Activated T-helper 1 cell treated with anti-CD3 and anti-CD28 coated beads, Interleukin-12 subunit alpha, Interleukin-12 subunit beta, Interleukin-2, Interleukin-4 antibody, amounts not matched to agents 30 ng/mL and 10 ng/mL and 1 ng/mL, durations not matched to agents 14 hours and 24 hours and 36 hours (primary cell): ENCODE data around the gene NPTX2. TPM values are rescaled to one million over a fixed set of nuclear protein-coding genes. Genes with fewer than 3 reads are reported as not detected.
"Not testable (repeated sequence)": the region's sequence is repeated elsewhere in the genome, so short reads cannot be mapped to it uniquely, and the experiment has no call there.

Source experiments
- DNase-seq: peaks from one replicate; pipeline ENCODE4 v3.0.0; 2021; ENCODE audit warnings: low spot score
- H3K27ac Mint-ChIP-seq: one replicate; pipeline ENCODE4 v1.8.0; 2021; ENCODE audit warnings: mild to moderate bottlenecking, mixed read lengths
- H3K27me3 Mint-ChIP-seq: one replicate; pipeline ENCODE4 v1.8.0; 2022; ENCODE audit warnings: mild to moderate bottlenecking, moderate library complexity, mixed read lengths; ENCODE audit not compliant: insufficient read depth
- H3K36me3 Mint-ChIP-seq: one replicate; pipeline ENCODE4 v1.8.0; 2021; ENCODE audit warnings: low read depth, mixed read lengths
- H3K4me1 Mint-ChIP-seq: one replicate; pipeline ENCODE4 v1.8.0; 2021; ENCODE audit warnings: low read depth, mixed read lengths
- H3K4me3 Mint-ChIP-seq: one replicate; pipeline ENCODE4 v1.8.0; 2021; ENCODE audit warnings: mild to moderate bottlenecking, moderate library complexity, mixed read lengths
- H3K9me3 Mint-ChIP-seq: one replicate; pipeline ENCODE4 v1.8.0; 2021; ENCODE audit warnings: mixed read lengths
- intact Hi-C: fragments of 100-400 bp; cut with micrococcal nuclease; formaldehyde crosslinking; loops from one replicate; pipeline ENCODE4 v1.15.1; 2024
- total RNA-seq: library from RNA; stranded (reverse); gene quantifications from 2 replicates; pipeline ENCODE4 v1.2.3, GENCODE V29; 2022

NPTX2 gene
- 0.08 and 0.10 TPM in 2 replicates for total RNA-seq

- no peak for DNase-seq
- Mint-ChIP-seq H3K4me1 (no peaks in the 10 kb centered on the region), H3K36me3 (no peaks in the 10 kb centered on the region), H3K27me3 (peaks cover 33% of the 10 kb centered on the region), H3K27ac (no peak within 1 kb of the TSS), H3K4me3 (no peak within 1 kb of the TSS), H3K9me3 (no peaks in the 10 kb centered on the region)
- intact Hi-C loops = no loop called here
Observed at GRCh38 chr7:98617051-98617959, at the start of gene NPTX2. Gene NPTX2 (plus strand): TSS chr7:98617285. CDS start chr7:98617462, 177 bp downstream.

GRCh38 chr7:98567991-98568390 lies 49.1 kb upstream of the NPTX2 start:
- Mint-ChIP-seq H3K27me3 (no peaks in the 10 kb centered on the region), H3K27ac (no peak overlapping the region), H3K36me3 (no peaks in the 10 kb centered on the region), H3K4me3 (no peak overlapping the region), H3K4me1 (no peaks in the 10 kb centered on the region), H3K9me3 (peaks cover 5% of the 10 kb centered on the region)
- no peak for DNase-seq
- intact Hi-C loops = no loop called here

GRCh38 chr7:98568891-98569290 lies 48.2 kb upstream of the NPTX2 start:
- Mint-ChIP-seq H3K27ac (no peak overlapping the region), H3K4me3 (no peak overlapping the region), H3K27me3 (no peaks in the 10 kb centered on the region), H3K9me3 (peaks cover 5% of the 10 kb centered on the region), H3K4me1 (no peaks in the 10 kb centered on the region), H3K36me3 (no peaks in the 10 kb centered on the region)
- no peak for DNase-seq
- intact Hi-C loops = no loop called here

GRCh38 chr7:98569691-98570337 lies 47.3 kb upstream of the NPTX2 start:
- Mint-ChIP-seq H3K27ac (no peak overlapping the region), H3K4me1 (no peaks in the 10 kb centered on the region), H3K36me3 (no peaks in the 10 kb centered on the region), H3K27me3 (no peaks in the 10 kb centered on the region), H3K9me3 (peaks cover 3% of the 10 kb centered on the region), H3K4me3 (no peak overlapping the region)
- no peak for DNase-seq
- intact Hi-C loops = no loop called here

GRCh38 chr7:98571006-98571405 lies 46.1 kb upstream of the NPTX2 start:
- H3K4me1 Mint-ChIP-seq = no peaks in the 10 kb centered on the region

GRCh38 chr7:98571986-98572385 lies 45.1 kb upstream of the NPTX2 start:
- Mint-ChIP-seq H3K4me3 (no peak overlapping the region), H3K27me3 (no peaks in the 10 kb centered on the region), H3K27ac (no peak overlapping the region), H3K9me3 (peaks cover 18% of the 10 kb centered on the region), H3K36me3 (no peaks in the 10 kb centered on the region), H3K4me1 (no peaks in the 10 kb centered on the region)
- DNase-seq = no peak
- intact Hi-C loops = no loop called here

More at GRCh38 chr7:98571006-98571405, 46.1 kb upstream of the NPTX2 start:
- DNase-seq = no peak
- H3K36me3 Mint-ChIP-seq = no peaks in the 10 kb centered on the region
- no peak overlapping the region for H3K4me3 Mint-ChIP-seq
- H3K27ac Mint-ChIP-seq = no peak overlapping the region
- intact Hi-C loops = no loop called here
- no peaks in the 10 kb centered on the region for H3K27me3 Mint-ChIP-seq
- peaks cover 9% of the 10 kb centered on the region for H3K9me3 Mint-ChIP-seq

GRCh38 chr7:98572716-98573115 lies 44.4 kb upstream of the NPTX2 start:
- H3K27ac Mint-ChIP-seq, H3K36me3 Mint-ChIP-seq, H3K27me3 Mint-ChIP-seq, H3K4me3 Mint-ChIP-seq, H3K4me1 Mint-ChIP-seq, DNase-seq, intact Hi-C loops: not testable (repeated sequence)
- peaks cover 25% of the 10 kb centered on the region for H3K9me3 Mint-ChIP-seq

GRCh38 chr7:98573816-98574215 lies 43.3 kb upstream of the NPTX2 start:
- H3K36me3 Mint-ChIP-seq = no peaks in the 10 kb centered on the region
- intact Hi-C loops = no loop called here
- H3K27me3 Mint-ChIP-seq = no peaks in the 10 kb centered on the region
- no peak for DNase-seq
- no peaks in the 10 kb centered on the region for H3K4me1 Mint-ChIP-seq
- peaks cover 30% of the 10 kb centered on the region for H3K9me3 Mint-ChIP-seq
- H3K27ac Mint-ChIP-seq = no peak overlapping the region
- H3K4me3 Mint-ChIP-seq = no peak overlapping the region

- H3K27me3 Mint-ChIP-seq = no peaks in the 10 kb centered on the region
- H3K4me1 Mint-ChIP-seq = no peaks in the 10 kb centered on the region
- H3K27ac Mint-ChIP-seq = no peak overlapping the region
- intact Hi-C loops = no loop called here
- no peaks in the 10 kb centered on the region for H3K36me3 Mint-ChIP-seq
- H3K4me3 Mint-ChIP-seq = no peak overlapping the region
- no peak for DNase-seq
- peaks cover 30% of the 10 kb centered on the region for H3K9me3 Mint-ChIP-seq
Observed at GRCh38 chr7:98575878-98576277, 41.2 kb upstream of the NPTX2 start.

- intact Hi-C loops = no loop called here
- Mint-ChIP-seq H3K27ac (no peak overlapping the region), H3K4me1 (no peaks in the 10 kb centered on the region), H3K9me3 (peaks cover 3% of the 10 kb centered on the region), H3K4me3 (no peak overlapping the region), H3K27me3 (no peaks in the 10 kb centered on the region), H3K36me3 (no peaks in the 10 kb centered on the region)
- DNase-seq = no peak
Observed at GRCh38 chr7:98584830-98585229, 32.3 kb upstream of the NPTX2 start.

GRCh38 chr7:98591926-98592325 lies 25.2 kb upstream of the NPTX2 start:
- Mint-ChIP-seq H3K27ac (no peak overlapping the region), H3K9me3 (no peaks in the 10 kb centered on the region), H3K4me3 (no peak overlapping the region), H3K27me3 (no peaks in the 10 kb centered on the region), H3K4me1 (no peaks in the 10 kb centered on the region), H3K36me3 (no peaks in the 10 kb centered on the region)
- intact Hi-C loops = no loop called here
- no peak for DNase-seq

- no peak for DNase-seq
- Mint-ChIP-seq H3K27ac (no peak overlapping the region), H3K27me3 (no peaks in the 10 kb centered on the region), H3K4me1 (no peaks in the 10 kb centered on the region), H3K9me3 (no peaks in the 10 kb centered on the region), H3K36me3 (no peaks in the 10 kb centered on the region), H3K4me3 (no peak overlapping the region)
- intact Hi-C loops = no loop called here
Observed at GRCh38 chr7:98594348-98594747, 22.7 kb upstream of the NPTX2 start.

GRCh38 chr7:98594787-98595186 lies 22.3 kb upstream of the NPTX2 start:
- no peaks in the 10 kb centered on the region for H3K9me3 Mint-ChIP-seq
- no peak overlapping the region for H3K4me3 Mint-ChIP-seq
- no peak for DNase-seq
- no peak overlapping the region for H3K27ac Mint-ChIP-seq
- no peaks in the 10 kb centered on the region for H3K27me3 Mint-ChIP-seq
- H3K4me1 Mint-ChIP-seq = no peaks in the 10 kb centered on the region
- intact Hi-C loops = no loop called here
- no peaks in the 10 kb centered on the region for H3K36me3 Mint-ChIP-seq
